HL-60 (cell line): ENCODE measurements around the gene DYNC1LI2.
"Not testable (repeated sequence)": the region's sequence is repeated elsewhere in the genome, so short reads cannot be mapped to it uniquely, and the experiment has no call there.

Source experiments
- DNase-seq, 2 experiments: peaks; one replicate each; pipeline ENCODE4 v3.0.0-alpha.2; 2010 to 2020; ENCODE audit warnings: low read depth in 1 of 2, low spot score in 1 of 2
- H3K27ac ChIP-seq: fragments of 250-450 bp; sonication (Bioruptor Pico); replicated peaks from 2 replicates; pipeline ENCODE4 v1.5.1; 2020; ENCODE audit warnings: mild to moderate bottlenecking, moderate library complexity
- H3K27me3 ChIP-seq: fragments of 250-450 bp; sonication (Bioruptor Pico); 2 replicates; pipeline ENCODE4 v1.5.1; 2021; ENCODE audit warnings: mild to moderate bottlenecking, moderate library complexity; ENCODE audit not compliant: insufficient read depth, poor library complexity, severe bottlenecking
- H3K4me3 ChIP-seq: replicated peaks from 2 replicates; pipeline ENCODE4 v1.5.1; 2011; ENCODE audit warnings: mild to moderate bottlenecking, control low read depth, low read length; ENCODE audit not compliant: insufficient read depth
- CTCF ChIP-seq: IDR thresholded peaks from one replicate; pipeline ENCODE4 v1.5.1; 2011; ENCODE audit warnings: low read length, control low read depth, inconsistent platforms; ENCODE audit not compliant: insufficient read depth
- GABPA ChIP-seq: IDR thresholded peaks from 2 replicates; pipeline ENCODE4 v1.6.1; 2012; ENCODE audit warnings: low read depth
- POLR2AphosphoS5 ChIP-seq: IDR thresholded peaks from 2 replicates; pipeline ENCODE4 v1.6.1; 2012; ENCODE audit warnings: low read depth
- REST ChIP-seq: IDR thresholded peaks from 2 replicates; pipeline ENCODE4 v1.6.1; 2012; ENCODE audit warnings: low read depth; ENCODE audit not compliant: insufficient replicate concordance
- SPI1 ChIP-seq: IDR thresholded peaks from 2 replicates; pipeline ENCODE4 v1.6.1; 2012; ENCODE audit warnings: low read depth, mild to moderate bottlenecking, borderline replicate concordance
- long read RNA-seq: library from polyadenylated mRNA; unstranded; transcript quantifications from one replicate; pipeline ENCODE4 v2.0.0, GENCODE V29; 2020

DYNC1LI2 gene
- long read RNA-seq, full-length matches to known transcripts, result 68 of 102 reads
- long read RNA-seq, partial matches to known transcripts, result 9 of 102 reads
- long read RNA-seq, other reads (novel, unspliced or antisense), result 25 of 102 reads

GRCh38 chr16:66751303-66751991 is at the start of gene DYNC1LI2:
Gene DYNC1LI2, minus strand, starts transcription at chr16:66751609. Its CDS starts 18 bp downstream, at chr16:66751591.
- peak within 1 kb of the TSS; percentile 99 for H3K4me3 ChIP-seq
- DNase-seq, result peak; percentile 49 to 78
- no peaks in the 10 kb centered on the region for H3K27me3 ChIP-seq
- H3K27ac ChIP-seq, result peak within 1 kb of the TSS; percentile 75
- TF ChIP-seq CTCF (peak; percentile 71), POLR2AphosphoS5 (no peak; the same call in 1 of the 2 replicates)

DNA sequence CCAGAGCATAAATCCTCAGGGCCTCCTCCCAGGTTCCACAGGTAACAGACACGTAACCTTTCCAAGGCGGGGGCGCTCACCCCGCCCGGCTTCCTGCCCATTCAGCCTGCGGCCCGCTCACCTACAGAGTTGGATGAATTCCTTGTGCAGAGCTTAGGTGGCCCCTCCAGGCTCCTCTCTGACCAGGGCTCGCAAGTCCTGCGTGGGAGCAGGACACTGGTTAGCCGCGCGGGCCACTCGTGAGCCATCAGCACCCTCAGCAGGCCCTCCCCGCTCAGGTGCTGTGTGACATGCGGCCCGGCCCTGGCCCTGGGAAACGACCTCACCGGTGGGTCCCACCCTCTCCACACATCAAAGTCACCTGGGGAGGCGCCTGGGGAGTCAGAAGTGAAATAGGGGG is 49.4 kb upstream of the DYNC1LI2 start:
- DNase-seq, result no peak
- Histone ChIP-seq H3K4me3 (no peak overlapping the region), H3K27me3 (no peaks in the 10 kb centered on the region), H3K27ac (no peak overlapping the region)
- TF ChIP-seq CTCF (no peak), POLR2AphosphoS5 (no peak), SPI1 (no peak), REST (no peak), GABPA (no peak)

DNA sequence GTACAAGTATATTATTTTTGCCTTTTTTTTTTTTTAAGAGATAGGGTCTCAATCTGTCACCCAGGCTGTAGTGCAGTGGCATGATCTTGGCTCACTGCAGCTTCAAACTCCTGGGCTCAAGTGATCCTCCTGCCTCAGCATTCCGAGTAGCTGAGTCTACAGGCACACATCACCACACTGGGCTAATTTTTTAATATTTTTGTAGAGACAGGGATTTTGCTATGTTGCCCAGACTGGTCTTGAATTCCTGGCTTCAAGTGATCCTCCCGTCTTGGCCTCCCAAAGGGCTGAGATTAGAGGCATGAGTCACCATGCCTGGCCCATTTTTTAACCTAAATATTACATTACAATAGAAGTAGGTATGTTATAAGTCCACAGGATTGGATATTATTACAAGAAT is 46.8 kb upstream of the DYNC1LI2 start:
- no peaks in the 10 kb centered on the region for H3K27me3 ChIP-seq
- no peak overlapping the region for H3K4me3 ChIP-seq
- no peak overlapping the region for H3K27ac ChIP-seq
- TF ChIP-seq POLR2AphosphoS5, result no peak
- TF ChIP-seq CTCF, result no peak
- TF ChIP-seq REST, result no peak
- no peak for TF ChIP-seq GABPA
- no peak for TF ChIP-seq SPI1
- no peak for DNase-seq

DNA sequence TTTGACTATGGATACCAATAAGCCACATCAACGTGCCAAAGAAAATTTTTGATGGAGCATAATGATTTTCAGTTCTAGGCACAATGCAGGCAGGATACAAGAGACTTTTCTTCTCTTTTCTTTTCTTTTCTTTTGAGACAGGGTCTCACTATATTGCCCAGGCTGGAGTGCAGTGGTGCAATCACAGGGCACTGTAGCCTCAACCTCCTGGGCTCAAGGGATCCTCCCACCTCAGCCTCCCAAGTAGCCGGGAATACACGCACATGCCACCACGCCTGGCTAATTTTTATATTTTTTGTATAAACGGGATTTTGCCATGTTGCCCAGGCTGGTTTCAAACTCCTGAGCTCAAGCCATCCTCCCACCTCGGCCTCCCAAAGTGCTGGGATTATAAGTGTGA is 42.6 kb upstream of the DYNC1LI2 start:
- not testable (repeated sequence) for DNase-seq, H3K27me3 ChIP-seq, H3K4me3 ChIP-seq, H3K27ac ChIP-seq
